HepG2 (cell line): Measurements from ENCODE around the gene ZNF500. TPM values are rescaled to one million over a fixed set of nuclear protein-coding genes. Genes with fewer than 3 reads are reported as not detected.
A peak's percentile ranks its signal among the peaks of the same experiment; 100 is the strongest.

Experiments used
- MXD4 ChIP-seq: IDR thresholded peaks from 2 replicates; pipeline ENCODE4 v1.6.1; 2016; ENCODE audit warnings: mild to moderate bottlenecking, missing biosample characterization, missing genetic modification reagents
- NFKB2 ChIP-seq: sonication (generic); formaldehyde crosslinking; IDR thresholded peaks from 2 replicates; pipeline ENCODE4 v1.4.0; 2020; ENCODE audit warnings: missing genetic modification reagents, borderline replicate concordance
- RXRA ChIP-seq: sonication (generic); formaldehyde crosslinking; IDR thresholded peaks from 2 replicates; pipeline ENCODE4 v1.5.1; 2020; ENCODE audit warnings: missing genetic modification reagents
- ZFP36L2 ChIP-seq: sonication (generic); formaldehyde crosslinking; IDR thresholded peaks from 2 replicates; pipeline ENCODE4 v1.4.0; 2020; ENCODE audit warnings: missing genetic modification reagents
- ZNF263 ChIP-seq: sonication (generic); formaldehyde crosslinking; IDR thresholded peaks from 2 replicates; pipeline ENCODE4 v1.4.0; 2020; ENCODE audit warnings: missing genetic modification reagents
- ZNF451 ChIP-seq: sonication (generic); formaldehyde crosslinking; IDR thresholded peaks from 2 replicates; pipeline ENCODE4 v1.5.0; 2020; ENCODE audit warnings: mild to moderate bottlenecking, missing genetic modification reagents
- polyA plus RNA-seq, 8 experiments: library from polyadenylated mRNA; depleted of rRNA in 3 of 8; stranded (reverse) in 7 of 8; unstranded in 1 of 8; fragments of >200 nt; fragmentation: Illumina TruSeq in 4 of 8; extraction: Trizol in 4 of 8; gene quantifications; 2 replicates each; pipeline versions ENCODE4 v1.2.1 to v1.2.3, GENCODE V29; 2011 to 2016; ENCODE audit warnings: low read depth in 4 of 8, missing spikeins in 1 of 8, mixed read lengths in 1 of 8; ENCODE audit not compliant: insufficient read depth in 1 of 8
- total RNA-seq, 5 experiments: library from RNA; depleted of rRNA; stranded (reverse); fragments of >200 nt; fragmentation: Illumina TruSeq; extraction: Trizol; gene quantifications; 2 replicates each; pipeline ENCODE4 v1.2.3, GENCODE V29; 2016; ENCODE audit warnings: low read depth in 1 of 5
- TF ChIP-seq, protein P1 (sequence below): sonication (generic); formaldehyde crosslinking; IDR thresholded peaks from 2 replicates; pipeline ENCODE4 v1.4.0; 2020; ENCODE audit warnings: missing genetic modification reagents, borderline replicate concordance
- TF ChIP-seq, protein P2 (sequence below): sonication (generic); formaldehyde crosslinking; IDR thresholded peaks from 2 replicates; pipeline ENCODE4 v1.4.0; 2020; ENCODE audit warnings: missing genetic modification reagents, borderline replicate concordance
- TF ChIP-seq, protein P3 (sequence below): sonication (generic); formaldehyde crosslinking; IDR thresholded peaks from 2 replicates; pipeline ENCODE4 v1.5.1; 2020; ENCODE audit warnings: mild to moderate bottlenecking, missing genetic modification reagents, borderline replicate concordance
- TF ChIP-seq, protein P4 (sequence below): sonication (generic); formaldehyde crosslinking; IDR thresholded peaks from 2 replicates; pipeline ENCODE4 v1.5.0; 2020; ENCODE audit warnings: missing genetic modification reagents, mild to moderate bottlenecking, borderline replicate concordance
- TF ChIP-seq, protein P5 (sequence below): sonication (generic); formaldehyde crosslinking; IDR thresholded peaks from 2 replicates; pipeline ENCODE4 v1.5.0; 2020; ENCODE audit warnings: missing genetic modification reagents

ZNF500 gene
- total and polyA plus RNA-seq, 2 of the 13 experiments (the other 11 are each of a cell fraction or from before 2014, with no cell fraction given): 6.1 to 12.2 TPM

DNA sequence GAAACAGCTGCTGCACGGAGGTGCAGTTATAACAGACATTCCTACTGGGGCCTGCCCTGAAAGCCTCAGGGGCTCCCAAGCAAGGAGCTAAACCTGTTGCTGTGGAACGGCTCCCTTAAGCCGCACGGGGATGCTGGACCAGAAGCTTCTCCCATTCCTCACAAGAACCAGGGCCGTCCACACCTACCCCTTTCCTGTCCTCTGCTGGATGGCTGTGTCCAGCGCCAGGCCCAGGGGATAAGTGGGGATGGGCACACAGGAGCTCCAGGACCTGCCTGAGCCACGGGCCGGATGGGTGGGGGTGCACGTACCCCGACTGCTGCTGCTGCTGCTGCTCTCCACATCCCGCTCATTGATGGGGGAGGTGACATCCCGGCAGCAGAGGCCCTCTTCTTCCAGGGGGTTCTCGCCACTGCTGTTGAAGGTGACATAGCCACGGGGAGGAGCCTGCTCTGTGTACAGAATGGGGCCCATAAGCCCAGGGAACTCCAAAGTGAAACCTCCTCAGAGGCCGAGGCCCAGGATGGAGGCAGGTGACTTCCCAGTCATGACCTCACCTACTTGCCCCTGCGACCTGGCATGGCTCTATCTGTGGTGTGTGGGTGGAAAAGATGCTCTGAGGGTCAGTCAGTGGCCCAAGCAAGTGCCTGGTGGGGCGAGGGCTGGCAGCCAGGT, 65.0 kb downstream of the ZNF500 start (continued):
- TF ChIP-seq, protein P1, sequence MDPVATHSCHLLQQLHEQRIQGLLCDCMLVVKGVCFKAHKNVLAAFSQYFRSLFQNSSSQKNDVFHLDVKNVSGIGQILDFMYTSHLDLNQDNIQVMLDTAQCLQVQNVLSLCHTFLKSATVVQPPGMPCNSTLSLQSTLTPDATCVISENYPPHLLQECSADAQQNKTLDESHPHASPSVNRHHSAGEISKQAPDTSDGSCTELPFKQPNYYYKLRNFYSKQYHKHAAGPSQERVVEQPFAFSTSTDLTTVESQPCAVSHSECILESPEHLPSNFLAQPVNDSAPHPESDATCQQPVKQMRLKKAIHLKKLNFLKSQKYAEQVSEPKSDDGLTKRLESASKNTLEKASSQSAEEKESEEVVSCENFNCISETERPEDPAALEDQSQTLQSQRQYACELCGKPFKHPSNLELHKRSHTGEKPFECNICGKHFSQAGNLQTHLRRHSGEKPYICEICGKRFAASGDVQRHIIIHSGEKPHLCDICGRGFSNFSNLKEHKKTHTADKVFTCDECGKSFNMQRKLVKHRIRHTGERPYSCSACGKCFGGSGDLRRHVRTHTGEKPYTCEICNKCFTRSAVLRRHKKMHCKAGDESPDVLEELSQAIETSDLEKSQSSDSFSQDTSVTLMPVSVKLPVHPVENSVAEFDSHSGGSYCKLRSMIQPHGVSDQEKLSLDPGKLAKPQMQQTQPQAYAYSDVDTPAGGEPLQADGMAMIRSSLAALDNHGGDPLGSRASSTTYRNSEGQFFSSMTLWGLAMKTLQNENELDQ: no peak
- no peak for TF ChIP-seq ZFP36L2 (CRISPR knock-in tag)
- no peak for TF ChIP-seq ZNF451
- TF ChIP-seq, protein P2, sequence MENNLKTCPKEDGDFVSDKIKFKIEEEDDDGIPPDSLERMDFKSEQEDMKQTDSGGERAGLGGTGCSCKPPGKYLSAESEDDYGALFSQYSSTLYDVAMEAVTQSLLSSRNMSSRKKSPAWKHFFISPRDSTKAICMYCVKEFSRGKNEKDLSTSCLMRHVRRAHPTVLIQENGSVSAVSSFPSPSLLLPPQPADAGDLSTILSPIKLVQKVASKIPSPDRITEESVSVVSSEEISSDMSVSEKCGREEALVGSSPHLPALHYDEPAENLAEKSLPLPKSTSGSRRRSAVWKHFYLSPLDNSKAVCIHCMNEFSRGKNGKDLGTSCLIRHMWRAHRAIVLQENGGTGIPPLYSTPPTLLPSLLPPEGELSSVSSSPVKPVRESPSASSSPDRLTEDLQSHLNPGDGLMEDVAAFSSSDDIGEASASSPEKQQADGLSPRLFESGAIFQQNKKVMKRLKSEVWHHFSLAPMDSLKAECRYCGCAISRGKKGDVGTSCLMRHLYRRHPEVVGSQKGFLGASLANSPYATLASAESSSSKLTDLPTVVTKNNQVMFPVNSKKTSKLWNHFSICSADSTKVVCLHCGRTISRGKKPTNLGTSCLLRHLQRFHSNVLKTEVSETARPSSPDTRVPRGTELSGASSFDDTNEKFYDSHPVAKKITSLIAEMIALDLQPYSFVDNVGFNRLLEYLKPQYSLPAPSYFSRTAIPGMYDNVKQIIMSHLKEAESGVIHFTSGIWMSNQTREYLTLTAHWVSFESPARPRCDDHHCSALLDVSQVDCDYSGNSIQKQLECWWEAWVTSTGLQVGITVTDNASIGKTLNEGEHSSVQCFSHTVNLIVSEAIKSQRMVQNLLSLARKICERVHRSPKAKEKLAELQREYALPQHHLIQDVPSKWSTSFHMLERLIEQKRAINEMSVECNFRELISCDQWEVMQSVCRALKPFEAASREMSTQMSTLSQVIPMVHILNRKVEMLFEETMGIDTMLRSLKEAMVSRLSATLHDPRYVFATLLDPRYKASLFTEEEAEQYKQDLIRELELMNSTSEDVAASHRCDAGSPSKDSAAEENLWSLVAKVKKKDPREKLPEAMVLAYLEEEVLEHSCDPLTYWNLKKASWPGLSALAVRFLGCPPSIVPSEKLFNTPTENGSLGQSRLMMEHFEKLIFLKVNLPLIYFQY (CRISPR knock-in tag): no peak
- TF ChIP-seq NFKB2: 0 out of 2 replicates have a peak, but pooled peaks have one; percentile 26
- no peak for TF ChIP-seq MXD4 (CRISPR knock-in tag)
- TF ChIP-seq, protein P3, sequence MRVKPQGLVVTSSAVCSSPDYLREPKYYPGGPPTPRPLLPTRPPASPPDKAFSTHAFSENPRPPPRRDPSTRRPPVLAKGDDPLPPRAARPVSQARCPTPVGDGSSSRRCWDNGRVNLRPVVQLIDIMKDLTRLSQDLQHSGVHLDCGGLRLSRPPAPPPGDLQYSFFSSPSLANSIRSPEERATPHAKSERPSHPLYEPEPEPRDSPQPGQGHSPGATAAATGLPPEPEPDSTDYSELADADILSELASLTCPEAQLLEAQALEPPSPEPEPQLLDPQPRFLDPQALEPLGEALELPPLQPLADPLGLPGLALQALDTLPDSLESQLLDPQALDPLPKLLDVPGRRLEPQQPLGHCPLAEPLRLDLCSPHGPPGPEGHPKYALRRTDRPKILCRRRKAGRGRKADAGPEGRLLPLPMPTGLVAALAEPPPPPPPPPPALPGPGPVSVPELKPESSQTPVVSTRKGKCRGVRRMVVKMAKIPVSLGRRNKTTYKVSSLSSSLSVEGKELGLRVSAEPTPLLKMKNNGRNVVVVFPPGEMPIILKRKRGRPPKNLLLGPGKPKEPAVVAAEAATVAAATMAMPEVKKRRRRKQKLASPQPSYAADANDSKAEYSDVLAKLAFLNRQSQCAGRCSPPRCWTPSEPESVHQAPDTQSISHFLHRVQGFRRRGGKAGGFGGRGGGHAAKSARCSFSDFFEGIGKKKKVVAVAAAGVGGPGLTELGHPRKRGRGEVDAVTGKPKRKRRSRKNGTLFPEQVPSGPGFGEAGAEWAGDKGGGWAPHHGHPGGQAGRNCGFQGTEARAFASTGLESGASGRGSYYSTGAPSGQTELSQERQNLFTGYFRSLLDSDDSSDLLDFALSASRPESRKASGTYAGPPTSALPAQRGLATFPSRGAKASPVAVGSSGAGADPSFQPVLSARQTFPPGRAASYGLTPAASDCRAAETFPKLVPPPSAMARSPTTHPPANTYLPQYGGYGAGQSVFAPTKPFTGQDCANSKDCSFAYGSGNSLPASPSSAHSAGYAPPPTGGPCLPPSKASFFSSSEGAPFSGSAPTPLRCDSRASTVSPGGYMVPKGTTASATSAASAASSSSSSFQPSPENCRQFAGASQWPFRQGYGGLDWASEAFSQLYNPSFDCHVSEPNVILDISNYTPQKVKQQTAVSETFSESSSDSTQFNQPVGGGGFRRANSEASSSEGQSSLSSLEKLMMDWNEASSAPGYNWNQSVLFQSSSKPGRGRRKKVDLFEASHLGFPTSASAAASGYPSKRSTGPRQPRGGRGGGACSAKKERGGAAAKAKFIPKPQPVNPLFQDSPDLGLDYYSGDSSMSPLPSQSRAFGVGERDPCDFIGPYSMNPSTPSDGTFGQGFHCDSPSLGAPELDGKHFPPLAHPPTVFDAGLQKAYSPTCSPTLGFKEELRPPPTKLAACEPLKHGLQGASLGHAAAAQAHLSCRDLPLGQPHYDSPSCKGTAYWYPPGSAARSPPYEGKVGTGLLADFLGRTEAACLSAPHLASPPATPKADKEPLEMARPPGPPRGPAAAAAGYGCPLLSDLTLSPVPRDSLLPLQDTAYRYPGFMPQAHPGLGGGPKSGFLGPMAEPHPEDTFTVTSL (CRISPR knock-in tag): no peak
- 0 out of 2 replicates have a peak, but pooled peaks have one; percentile 29 for TF ChIP-seq RXRA
- TF ChIP-seq, protein P4, sequence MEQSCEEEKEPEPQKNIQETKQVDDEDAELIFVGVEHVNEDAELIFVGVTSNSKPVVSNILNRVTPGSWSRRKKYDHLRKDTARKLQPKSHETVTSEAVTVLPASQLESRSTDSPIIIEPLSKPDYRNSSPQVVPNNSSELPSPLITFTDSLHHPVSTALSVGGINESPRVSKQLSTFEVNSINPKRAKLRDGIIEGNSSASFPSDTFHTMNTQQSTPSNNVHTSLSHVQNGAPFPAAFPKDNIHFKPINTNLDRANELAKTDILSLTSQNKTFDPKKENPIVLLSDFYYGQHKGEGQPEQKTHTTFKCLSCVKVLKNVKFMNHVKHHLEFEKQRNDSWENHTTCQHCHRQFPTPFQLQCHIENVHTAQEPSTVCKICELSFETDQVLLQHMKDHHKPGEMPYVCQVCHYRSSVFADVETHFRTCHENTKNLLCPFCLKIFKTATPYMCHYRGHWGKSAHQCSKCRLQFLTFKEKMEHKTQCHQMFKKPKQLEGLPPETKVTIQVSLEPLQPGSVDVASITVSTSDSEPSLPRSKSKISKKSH (CRISPR knock-in tag): no peak
- TF ChIP-seq ZNF263: peak; percentile 75
- TF ChIP-seq, protein P5, sequence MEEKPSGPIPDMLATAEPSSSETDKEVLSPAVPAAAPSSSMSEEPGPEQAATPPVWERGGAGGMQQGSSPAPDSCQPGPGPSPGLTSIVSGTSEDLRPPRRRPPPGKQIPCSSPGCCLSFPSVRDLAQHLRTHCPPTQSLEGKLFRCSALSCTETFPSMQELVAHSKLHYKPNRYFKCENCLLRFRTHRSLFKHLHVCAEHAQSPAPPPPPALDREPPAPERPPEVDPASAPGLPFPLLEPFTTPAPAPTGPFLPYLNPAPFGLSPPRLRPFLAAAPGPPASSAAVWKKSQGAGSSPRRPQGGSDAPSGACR (CRISPR knock-in tag): no peak
